ENCODE measurements around the gene DPYSL5. TPM values are rescaled to one million over a fixed set of nuclear protein-coding genes. Genes with fewer than 3 reads are reported as not detected.

DPYSL5 gene
- total and polyA plus RNA-seq, 5 donors from 2014 or later: not detected

- H3K4me3 Mint-ChIP-seq: no peak overlapping the region
- peaks cover 45% of the 10 kb centered on the region for H3K27me3 Mint-ChIP-seq
- H3K9me3 Mint-ChIP-seq: peaks cover 0 to 5% (median 0%) of the 10 kb centered on the region in 7 donors
- H3K36me3 Mint-ChIP-seq: no peaks in the 10 kb centered on the region
- ATAC-seq (ENCODE audit: low read depth in 2 of 2): no peak
- H3K27me3 ChIP-seq (ENCODE audit: control insufficient read depth, insufficient read depth, low read length): no peaks in the 10 kb centered on the region
- H3K4me1 Mint-ChIP-seq: no peaks in the 10 kb centered on the region
- DNase-seq: peak in 1 of 3 donors; percentile 14
- H3K27ac ChIP-seq (ENCODE audit: insufficient read depth, low read length, poor library complexity, severe bottlenecking): no peak overlapping the region
- no peak overlapping the region for H3K4me3 ChIP-seq (ENCODE audit: low read depth, low read length)
- no peaks in the 10 kb centered on the region for H3K4me1 ChIP-seq (ENCODE audit: control insufficient read depth, insufficient read depth, low read length, poor library complexity, severe bottlenecking)
- no peaks in the 10 kb centered on the region for H3K9me3 ChIP-seq (ENCODE audit: control insufficient read depth in 2 of 2, low read length in 2 of 2)
- H3K27ac Mint-ChIP-seq: no peak overlapping the region
- no peaks in the 10 kb centered on the region for H3K36me3 ChIP-seq (ENCODE audit: control insufficient read depth, insufficient read depth, low read length)
These were observed 27.0 kb upstream of the DPYSL5 start for GRCh38 chr2:26820932-26821331.

DNA sequence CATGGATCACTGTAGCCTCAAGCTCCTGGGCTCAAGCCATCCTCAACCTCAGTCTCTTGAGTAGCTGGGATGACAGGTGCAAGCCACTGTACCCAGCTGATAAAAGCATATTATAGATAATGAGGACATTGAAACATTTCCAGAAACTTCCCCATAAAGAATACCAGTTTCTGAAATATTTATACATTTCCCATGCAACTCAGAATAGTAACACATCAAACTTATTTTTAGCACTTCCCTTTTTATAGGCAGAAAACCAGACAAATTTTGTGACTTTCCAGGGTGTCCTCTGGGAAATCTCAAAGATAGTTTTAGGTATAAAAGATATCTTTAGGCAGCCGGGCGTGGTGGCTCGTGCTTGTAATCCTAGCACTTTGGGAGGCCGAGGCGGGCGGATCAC lies 25.1 kb upstream of the DPYSL5 start:
- Mint-ChIP-seq H3K4me3 (no peak overlapping the region), H3K9me3 (peaks cover 0 to 2% (median 0%) of the 10 kb centered on the region in 7 donors), H3K4me1 (no peaks in the 10 kb centered on the region), H3K36me3 (no peaks in the 10 kb centered on the region), H3K27me3 (peaks cover 39% of the 10 kb centered on the region), H3K27ac (no peak overlapping the region)
- Histone ChIP-seq H3K27ac (ENCODE audit: insufficient read depth, low read length, poor library complexity, severe bottlenecking) (no peak overlapping the region), H3K36me3 (ENCODE audit: control insufficient read depth, insufficient read depth, low read length) (no peaks in the 10 kb centered on the region), H3K4me1 (ENCODE audit: control insufficient read depth, insufficient read depth, low read length, poor library complexity, severe bottlenecking) (no peaks in the 10 kb centered on the region), H3K9me3 (ENCODE audit: control insufficient read depth in 2 of 2, low read length in 2 of 2) (no peaks in the 10 kb centered on the region), H3K4me3 (ENCODE audit: low read depth, low read length) (no peak overlapping the region), H3K27me3 (ENCODE audit: control insufficient read depth, insufficient read depth, low read length) (no peaks in the 10 kb centered on the region)
- DNase-seq (no peak), ATAC-seq (ENCODE audit: low read depth in 2 of 2) (no peak)

GRCh38 chr2:26838121-26838906 lies 9.6 kb upstream of the DPYSL5 start:
- H3K36me3 Mint-ChIP-seq: no peaks in the 10 kb centered on the region
- H3K4me1 Mint-ChIP-seq: no peaks in the 10 kb centered on the region
- H3K27me3 Mint-ChIP-seq: peaks cover 53% of the 10 kb centered on the region
- Histone ChIP-seq H3K9me3 (ENCODE audit: control insufficient read depth in 2 of 2, low read length in 2 of 2) (no peaks in the 10 kb centered on the region), H3K4me3 (ENCODE audit: low read depth, low read length) (no peak overlapping the region), H3K36me3 (ENCODE audit: control insufficient read depth, insufficient read depth, low read length) (no peaks in the 10 kb centered on the region), H3K27me3 (ENCODE audit: control insufficient read depth, insufficient read depth, low read length) (peaks cover 12% of the 10 kb centered on the region), H3K4me1 (ENCODE audit: control insufficient read depth, insufficient read depth, low read length, poor library complexity, severe bottlenecking) (no peaks in the 10 kb centered on the region), H3K27ac (ENCODE audit: insufficient read depth, low read length, poor library complexity, severe bottlenecking) (no peak overlapping the region)
- ATAC-seq (ENCODE audit: low read depth in 2 of 2): no peak
- no peak overlapping the region for H3K4me3 Mint-ChIP-seq
- no peak overlapping the region for H3K27ac Mint-ChIP-seq
- H3K9me3 Mint-ChIP-seq: peaks cover 0 to 1% (median 0%) of the 10 kb centered on the region in 7 donors
- no peak for DNase-seq

- peaks cover 0 to 3% (median 0%) of the 10 kb centered on the region in 4 donors for H3K4me1 Mint-ChIP-seq
- ATAC-seq (ENCODE audit: low read depth in 2 of 2) (no peak), DNase-seq (no peak)
- no peak overlapping the region for H3K27ac Mint-ChIP-seq
- H3K27me3 Mint-ChIP-seq: peaks cover 53% of the 10 kb centered on the region
- Histone ChIP-seq H3K27ac (ENCODE audit: insufficient read depth, low read length, poor library complexity, severe bottlenecking) (no peak overlapping the region), H3K27me3 (ENCODE audit: control insufficient read depth, insufficient read depth, low read length) (peaks cover 21% of the 10 kb centered on the region), H3K36me3 (ENCODE audit: control insufficient read depth, insufficient read depth, low read length) (no peaks in the 10 kb centered on the region), H3K4me1 (ENCODE audit: control insufficient read depth, insufficient read depth, low read length, poor library complexity, severe bottlenecking) (peaks cover under 1% of the 10 kb centered on the region), H3K4me3 (ENCODE audit: low read depth, low read length) (no peak overlapping the region), H3K9me3 (ENCODE audit: control insufficient read depth in 2 of 2, low read length in 2 of 2) (no peaks in the 10 kb centered on the region)
- H3K4me3 Mint-ChIP-seq: no peak overlapping the region
- no peaks in the 10 kb centered on the region for H3K36me3 Mint-ChIP-seq
- H3K9me3 Mint-ChIP-seq: no peaks in the 10 kb centered on the region
These were observed 6.9 kb upstream of the DPYSL5 start for GRCh38 chr2:26840937-26841610.

DNA sequence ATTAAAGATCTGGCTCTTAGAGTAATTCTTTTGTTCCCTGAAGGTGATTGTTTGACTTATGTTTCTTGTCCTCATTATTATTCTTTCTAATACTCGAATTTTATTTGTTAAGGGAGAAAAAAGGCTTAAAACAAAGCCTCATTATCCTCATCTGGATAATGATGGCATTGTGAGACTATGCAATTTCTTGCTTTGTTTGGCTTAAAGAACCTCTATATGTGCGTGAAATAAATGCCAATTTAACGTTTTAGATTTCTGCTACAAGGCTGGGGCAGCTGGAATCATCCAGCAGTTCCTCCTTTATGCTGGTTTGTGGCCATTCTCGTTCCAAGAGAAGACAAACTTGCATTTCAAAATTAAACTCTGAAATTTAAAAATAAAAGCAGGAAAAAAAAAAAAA lies 4.9 kb upstream of the DPYSL5 start:
- no peak for ATAC-seq (ENCODE audit: low read depth in 2 of 2)
- peaks cover 60% of the 10 kb centered on the region for H3K27me3 Mint-ChIP-seq

GRCh38 chr2:26845021-26845420 lies 2.9 kb upstream of the DPYSL5 start:
- Mint-ChIP-seq H3K36me3 (no peaks in the 10 kb centered on the region), H3K27ac (no peak overlapping the region), H3K4me1 (peaks cover 0 to 17% (median 7%) of the 10 kb centered on the region in 4 donors), H3K4me3 (no peak overlapping the region), H3K27me3 (peaks cover 52% of the 10 kb centered on the region), H3K9me3 (no peaks in the 10 kb centered on the region)
- Histone ChIP-seq H3K36me3 (ENCODE audit: control insufficient read depth, insufficient read depth, low read length) (no peaks in the 10 kb centered on the region), H3K27ac (ENCODE audit: insufficient read depth, low read length, poor library complexity, severe bottlenecking) (no peak overlapping the region), H3K27me3 (ENCODE audit: control insufficient read depth, insufficient read depth, low read length) (peaks cover 19% of the 10 kb centered on the region), H3K9me3 (ENCODE audit: control insufficient read depth in 2 of 2, low read length in 2 of 2) (no peaks in the 10 kb centered on the region), H3K4me1 (ENCODE audit: control insufficient read depth, insufficient read depth, low read length, poor library complexity, severe bottlenecking) (peaks cover 38% of the 10 kb centered on the region), H3K4me3 (ENCODE audit: low read depth, low read length) (no peak overlapping the region)
- DNase-seq: no peak
- no peak for ATAC-seq (ENCODE audit: low read depth in 2 of 2)

More for the DNA sequence above, 4.9 kb upstream of the DPYSL5 start:
- H3K27ac Mint-ChIP-seq: peak overlapping the region in 1 of 3 donors; percentile 64
- no peak overlapping the region for H3K27ac ChIP-seq (ENCODE audit: insufficient read depth, low read length, poor library complexity, severe bottlenecking)
- H3K36me3 Mint-ChIP-seq: no peaks in the 10 kb centered on the region
- H3K4me1 ChIP-seq (ENCODE audit: control insufficient read depth, insufficient read depth, low read length, poor library complexity, severe bottlenecking): peaks cover 19% of the 10 kb centered on the region
- H3K9me3 ChIP-seq (ENCODE audit: control insufficient read depth in 2 of 2, low read length in 2 of 2): no peaks in the 10 kb centered on the region
- peaks cover 24% of the 10 kb centered on the region for H3K27me3 ChIP-seq (ENCODE audit: control insufficient read depth, insufficient read depth, low read length)
- peaks cover 0 to 15% (median 6%) of the 10 kb centered on the region in 4 donors for H3K4me1 Mint-ChIP-seq
- H3K9me3 Mint-ChIP-seq: no peaks in the 10 kb centered on the region
- H3K4me3 ChIP-seq (ENCODE audit: low read depth, low read length): no peak overlapping the region
- no peaks in the 10 kb centered on the region for H3K36me3 ChIP-seq (ENCODE audit: control insufficient read depth, insufficient read depth, low read length)
- H3K4me3 Mint-ChIP-seq: no peak overlapping the region
- DNase-seq: no peak

GRCh38 chr2:26846334-26847306 lies 1.3 kb upstream of the DPYSL5 start:
- H3K9me3 Mint-ChIP-seq: no peaks in the 10 kb centered on the region
- peaks cover 0 to 17% (median 7%) of the 10 kb centered on the region in 4 donors for H3K4me1 Mint-ChIP-seq
- Histone ChIP-seq H3K4me3 (ENCODE audit: low read depth, low read length) (no peak overlapping the region), H3K27me3 (ENCODE audit: control insufficient read depth, insufficient read depth, low read length) (peaks cover 31% of the 10 kb centered on the region), H3K9me3 (ENCODE audit: control insufficient read depth in 2 of 2, low read length in 2 of 2) (no peaks in the 10 kb centered on the region), H3K27ac (ENCODE audit: insufficient read depth, low read length, poor library complexity, severe bottlenecking) (no peak overlapping the region), H3K36me3 (ENCODE audit: control insufficient read depth, insufficient read depth, low read length) (no peaks in the 10 kb centered on the region), H3K4me1 (ENCODE audit: control insufficient read depth, insufficient read depth, low read length, poor library complexity, severe bottlenecking) (peaks cover 39% of the 10 kb centered on the region)
- H3K27me3 Mint-ChIP-seq: peaks cover 53% of the 10 kb centered on the region
- DNase-seq (peak; percentile 20 to 78 (median 56)), ATAC-seq (ENCODE audit: low read depth in 2 of 2) (peak; percentile 65 to 68)
- H3K36me3 Mint-ChIP-seq: no peaks in the 10 kb centered on the region
- H3K27ac Mint-ChIP-seq: no peak overlapping the region
- peak overlapping the region; percentile 64 to 87 (median 79) for H3K4me3 Mint-ChIP-seq

All from CD4-positive, CD25-positive, alpha-beta regulatory T cell (primary cell).